GM18867 (cell line): Measurements from ENCODE around the gene SPPL2B.

Experiments used
- ATAC-seq: cut with Tn5 transposase; IDR thresholded peaks from one replicate; pipeline ENCODE4 v1.9.1; 2021; ENCODE audit warnings: mild to moderate bottlenecking, moderate library complexity; ENCODE audit not compliant: unreplicated experiment

The SPPL2B gene

GRCh38 chr19:2353159-2353886 is 24.8 kb downstream of the SPPL2B start:
- no peak for ATAC-seq

GRCh38 chr19:2353887-2354592 is 25.6 kb downstream of the SPPL2B start:
- no peak for ATAC-seq

DNA sequence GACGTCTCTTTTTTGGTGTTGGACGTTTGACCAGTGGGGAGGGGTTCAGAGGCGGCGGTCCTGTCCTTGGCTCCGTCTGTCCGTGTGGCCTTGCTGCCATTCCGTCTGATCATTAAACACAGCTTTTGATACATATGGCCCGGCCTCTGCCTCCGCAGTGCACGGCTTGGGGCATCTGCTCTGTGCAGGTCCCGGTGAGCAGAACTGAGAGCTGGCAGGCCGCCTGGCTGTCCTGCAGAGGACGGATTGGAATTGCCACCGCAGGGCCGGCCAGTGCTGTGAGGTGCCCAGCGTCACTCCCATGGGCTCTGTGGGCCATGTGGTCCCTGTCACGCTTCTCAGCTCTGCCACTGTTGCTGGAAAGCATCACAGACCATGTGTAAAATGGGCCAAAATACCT is 26.2 kb downstream of the SPPL2B start:
- no peak for ATAC-seq

DNA sequence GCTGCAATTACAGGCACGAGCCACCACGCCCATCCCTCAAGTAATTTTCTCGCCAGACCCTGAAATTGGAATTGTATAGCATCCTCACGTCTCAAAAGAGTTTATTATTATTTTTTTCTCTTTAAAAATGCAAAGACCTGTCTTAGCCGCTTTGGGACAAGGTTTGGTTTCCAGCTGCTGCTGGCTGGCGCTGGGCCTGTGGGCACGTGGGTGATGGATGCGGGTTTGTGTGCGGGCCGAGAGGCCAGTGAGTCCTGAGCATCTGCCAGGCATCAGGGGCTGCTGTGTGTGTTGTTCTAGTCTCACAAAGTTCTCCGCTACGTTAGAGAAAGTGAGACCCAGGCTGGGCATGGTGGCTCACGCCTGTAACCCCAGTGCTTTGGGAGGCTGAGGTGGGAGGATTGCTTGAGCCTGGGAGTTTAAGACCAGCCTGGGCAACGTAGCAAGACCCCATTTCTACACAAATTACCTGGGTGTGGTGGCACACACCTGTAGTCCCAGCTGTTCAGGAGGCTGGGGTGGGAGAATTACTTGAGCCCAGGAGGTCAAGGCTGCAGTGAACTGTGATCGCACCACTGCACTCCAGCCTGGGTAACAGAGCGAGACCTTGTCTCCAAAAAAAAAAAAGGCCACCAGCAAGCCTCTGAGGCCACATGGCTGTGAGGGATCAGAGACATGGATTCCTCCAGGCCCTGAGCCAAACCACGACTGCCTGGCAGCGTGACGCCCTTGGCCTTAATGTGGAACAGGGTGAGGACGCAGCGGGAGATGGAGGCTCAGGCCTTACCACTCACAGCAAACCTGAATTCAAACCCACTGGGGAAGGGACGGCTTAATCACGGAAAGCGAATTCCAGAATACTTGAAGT is 26.9 kb downstream of the SPPL2B start:
- ATAC-seq = no peak

DNA sequence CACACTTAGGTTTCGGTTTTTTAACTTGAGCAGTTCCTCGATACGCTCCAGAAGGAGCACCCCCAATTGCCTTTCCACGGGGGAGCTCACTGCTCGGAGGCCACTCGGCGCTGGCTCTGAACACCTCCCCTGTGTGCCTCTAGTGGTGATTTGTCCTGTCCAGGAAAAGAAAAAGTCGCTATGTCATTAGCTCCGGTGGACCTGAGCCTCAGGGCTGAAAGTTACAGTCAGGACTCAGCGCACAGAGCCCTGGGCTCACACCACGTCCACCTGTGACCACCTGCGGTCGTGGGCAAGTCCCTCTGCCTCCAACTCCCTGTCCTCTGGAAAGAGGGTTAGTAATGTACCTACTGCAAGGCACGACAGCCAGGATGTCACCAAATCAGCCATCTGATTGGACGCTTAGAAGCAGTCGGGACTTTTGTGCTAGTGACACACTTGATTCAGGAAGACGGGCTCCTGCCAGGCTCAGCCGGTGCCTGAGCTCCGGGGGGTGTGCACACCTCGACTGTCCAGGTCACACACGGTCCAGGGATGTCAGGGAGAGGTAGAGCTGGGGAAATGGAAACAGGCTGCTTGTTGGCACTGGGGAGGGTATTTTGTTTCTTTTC is 27.7 kb downstream of the SPPL2B start:
- no peak for ATAC-seq

DNA sequence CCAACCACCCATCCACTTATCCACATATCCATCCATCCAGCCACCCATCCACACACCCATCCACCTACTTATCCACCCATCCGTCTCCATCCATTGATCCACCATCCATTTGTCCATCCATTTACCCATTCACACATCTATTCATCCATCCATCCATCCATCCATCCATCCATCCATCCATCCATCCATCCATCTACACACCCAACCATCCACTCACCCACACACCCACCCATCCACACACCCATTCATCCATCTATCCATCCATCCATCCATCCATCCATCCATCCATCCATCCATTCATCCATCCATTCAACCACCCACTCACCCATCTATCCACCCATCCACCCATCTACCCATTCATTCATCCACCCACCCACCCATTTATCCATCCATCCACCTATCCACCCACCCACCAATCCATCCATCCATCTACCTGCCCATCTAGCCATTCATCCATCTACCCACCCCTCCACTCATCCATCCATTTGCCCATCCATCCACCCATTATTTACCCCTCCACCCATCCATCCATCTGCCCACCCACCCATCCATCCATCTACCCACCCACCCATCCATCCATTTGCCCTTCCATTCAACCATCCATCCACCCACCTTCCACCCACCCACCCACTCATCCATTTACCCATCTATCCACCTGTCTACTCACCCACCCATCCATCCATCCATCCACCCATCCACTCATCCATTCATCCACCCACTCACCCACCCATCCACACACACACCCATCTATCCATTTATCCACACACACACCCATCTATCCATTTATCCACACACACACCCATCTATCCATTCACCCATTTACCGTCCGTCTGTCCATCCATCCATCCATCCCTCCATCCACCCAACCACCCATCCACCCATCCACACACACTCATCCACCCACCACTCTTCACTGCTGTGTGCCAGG is 29.1 kb downstream of the SPPL2B start:
- ATAC-seq = no peak

DNA sequence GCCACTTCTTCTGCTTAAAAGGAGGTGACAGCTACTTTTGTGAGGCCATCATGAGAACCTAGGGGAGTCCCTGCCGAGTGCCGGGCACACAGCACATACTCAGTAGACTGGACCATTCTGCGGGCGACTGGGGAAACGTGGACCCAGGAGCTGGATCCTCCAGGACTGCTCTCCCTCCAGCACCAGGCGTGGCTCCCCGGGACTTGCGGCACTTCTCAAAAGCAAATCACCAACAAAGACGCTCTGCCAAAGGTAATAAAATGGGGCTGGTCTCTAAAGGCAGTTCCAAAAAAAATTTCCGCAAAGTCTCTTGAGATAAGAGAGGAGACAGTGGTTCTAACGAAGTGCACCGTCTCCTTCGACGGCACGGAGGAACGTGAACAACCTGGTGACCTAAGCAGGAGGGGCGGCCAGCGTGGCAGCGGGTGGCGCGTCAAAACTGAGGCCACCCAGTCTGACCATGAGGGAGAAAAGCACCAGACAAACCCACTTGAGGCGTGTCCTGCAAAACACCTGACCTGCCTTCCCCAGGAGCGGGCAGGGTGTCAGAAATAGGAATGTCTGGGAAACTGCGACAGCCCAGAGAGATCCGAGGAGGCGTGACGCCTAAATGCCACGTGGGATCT is 30.2 kb downstream of the SPPL2B start:
- ATAC-seq = no peak

DNA sequence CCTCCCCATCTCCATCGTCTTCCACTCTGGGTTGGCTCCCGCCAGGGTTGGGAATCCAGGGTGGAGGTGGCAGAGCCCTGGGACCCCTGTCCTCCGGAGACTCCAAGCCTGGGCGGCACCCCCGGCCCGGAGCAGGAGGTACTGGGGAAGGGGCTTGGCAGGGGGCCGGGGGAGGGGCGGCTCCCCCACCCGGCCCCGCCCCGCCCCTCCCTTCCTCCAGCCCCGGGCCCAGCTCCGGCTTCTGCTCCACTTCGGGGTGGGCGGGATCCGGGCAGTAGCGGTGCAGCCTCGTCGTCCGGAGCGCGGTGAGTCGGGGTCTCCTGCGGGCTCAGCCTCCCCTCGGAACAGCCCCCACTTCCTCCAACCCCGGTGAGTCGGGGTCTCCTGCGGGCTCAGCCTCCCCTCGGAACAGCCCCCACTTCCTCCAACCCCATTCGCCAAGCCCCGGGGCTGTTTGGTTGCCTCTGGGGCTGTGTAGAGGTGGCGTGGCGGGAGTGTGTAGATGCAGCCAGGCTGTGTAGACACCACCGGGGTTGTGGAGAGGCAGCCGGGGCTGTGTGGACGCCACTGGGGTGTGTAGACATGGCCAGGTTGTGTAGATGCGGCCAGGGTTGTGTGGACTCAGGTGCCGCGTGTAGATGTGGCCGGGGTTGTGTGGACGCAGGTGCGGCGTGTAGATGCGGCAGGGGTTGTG is 31.7 kb downstream of the SPPL2B start, which contains the start of gene TMPRSS9:
TSS of gene TMPRSS9 (plus strand) at position 274 of the 694 bp plus-strand sequence. CDS start 29,521 bp downstream, outside the sequence.
- no peak for ATAC-seq

DNA sequence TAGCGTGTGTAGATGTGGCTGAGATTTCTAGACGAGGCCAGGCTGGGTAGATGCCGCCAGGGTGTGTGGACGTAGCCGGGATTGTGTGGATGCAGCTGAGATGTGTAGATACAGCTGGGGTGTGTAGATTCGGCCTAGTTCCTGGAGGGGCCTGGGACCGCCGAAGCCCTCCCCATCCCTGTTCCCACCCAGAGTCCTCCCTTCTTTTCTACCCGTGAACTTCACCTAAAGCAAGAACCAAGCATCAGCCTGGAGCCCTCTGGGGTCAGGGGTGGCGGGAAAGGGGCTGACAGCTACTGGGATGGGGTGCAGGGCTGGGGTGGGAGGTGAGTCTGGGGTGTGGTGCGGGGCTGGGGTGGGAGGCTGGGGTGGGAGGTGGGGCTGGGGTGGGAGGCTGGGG is 32.3 kb downstream of the SPPL2B start:
- ATAC-seq = no peak

DNA sequence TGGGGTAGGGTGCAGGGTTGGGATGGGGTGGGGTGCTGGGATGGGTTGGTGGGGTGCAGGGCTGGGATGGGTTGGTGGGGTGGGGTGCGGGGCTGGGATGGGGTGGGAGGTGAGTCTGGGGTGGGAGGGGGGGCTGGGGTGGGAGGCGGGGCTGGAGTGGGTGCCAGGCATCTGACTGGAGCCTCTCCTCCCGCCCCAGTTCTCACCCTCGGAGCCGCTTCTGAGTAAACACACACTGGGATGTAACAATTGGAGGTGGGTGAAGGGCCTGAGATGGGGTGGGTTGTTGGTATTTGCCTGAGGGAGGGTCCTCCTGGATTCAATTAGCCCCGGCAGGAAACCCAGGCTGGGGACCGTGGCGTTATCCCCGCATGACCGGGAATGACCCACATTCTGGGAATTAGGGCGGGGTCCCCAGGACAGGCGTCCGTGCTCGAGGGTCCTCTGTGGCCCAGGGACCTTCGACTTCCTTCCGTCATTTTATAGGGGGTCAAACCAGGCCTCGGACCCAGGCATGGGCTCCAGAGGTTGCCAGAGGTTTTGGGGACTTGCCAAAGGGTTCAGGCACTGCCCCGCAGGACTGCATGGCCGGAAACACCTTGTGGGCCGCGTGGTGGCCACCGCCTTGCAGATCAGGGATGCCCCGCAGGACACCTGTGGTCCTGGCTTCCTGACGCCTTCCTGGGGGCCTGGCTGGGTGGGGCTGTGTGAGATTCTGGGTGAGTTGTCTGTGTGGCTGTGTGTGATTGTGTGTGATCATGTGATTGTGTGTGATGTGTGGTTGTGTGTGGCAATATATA is 33.0 kb downstream of the SPPL2B start:
- ATAC-seq = no peak

DNA sequence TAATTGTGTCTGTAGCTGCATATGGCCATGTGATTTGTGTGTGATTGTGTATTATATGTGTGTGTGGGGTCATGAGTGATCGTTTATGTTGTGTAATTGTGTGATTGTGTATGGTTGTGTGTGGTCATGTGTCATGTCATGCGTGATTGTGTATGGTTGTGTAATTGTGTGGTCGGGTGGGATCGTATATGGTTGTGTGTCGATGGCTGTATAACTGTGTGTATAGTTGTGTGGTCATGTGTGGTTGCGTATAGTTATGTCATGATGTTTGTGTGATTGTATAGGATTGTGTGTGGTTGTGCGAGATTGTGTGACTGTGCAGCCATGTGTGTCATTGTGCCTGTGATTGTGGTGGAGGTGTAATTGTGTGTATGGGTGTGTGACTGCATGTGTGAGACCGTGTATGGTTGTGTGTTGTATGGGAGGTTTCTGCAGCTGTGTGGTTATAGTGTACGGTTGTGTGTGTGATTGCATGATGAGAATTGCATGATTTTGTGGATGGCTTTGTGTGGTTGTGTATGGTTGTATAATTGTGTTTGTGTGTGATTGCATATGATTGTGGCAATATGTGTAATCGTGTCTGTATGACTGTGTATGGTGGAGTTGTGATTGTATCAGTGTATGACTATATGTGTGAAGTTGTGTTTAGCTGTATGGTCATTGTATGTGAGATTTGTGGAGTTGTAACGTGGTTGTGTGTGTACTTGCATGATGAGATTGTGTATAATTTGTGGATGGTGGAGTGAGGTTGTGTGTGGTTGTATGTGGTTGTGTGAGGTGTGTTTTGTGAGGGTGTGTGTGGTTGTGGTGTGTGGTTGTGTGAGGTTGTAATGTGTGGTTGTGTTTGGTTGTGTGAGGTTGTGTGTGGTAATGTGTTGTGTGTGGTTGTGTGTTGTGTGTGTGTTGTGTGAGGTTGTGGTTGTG is 33.8 kb downstream of the SPPL2B start:
- ATAC-seq = no peak

GRCh38 chr19:2362970-2363300 is 34.5 kb downstream of the SPPL2B start:
- no peak for ATAC-seq

DNA sequence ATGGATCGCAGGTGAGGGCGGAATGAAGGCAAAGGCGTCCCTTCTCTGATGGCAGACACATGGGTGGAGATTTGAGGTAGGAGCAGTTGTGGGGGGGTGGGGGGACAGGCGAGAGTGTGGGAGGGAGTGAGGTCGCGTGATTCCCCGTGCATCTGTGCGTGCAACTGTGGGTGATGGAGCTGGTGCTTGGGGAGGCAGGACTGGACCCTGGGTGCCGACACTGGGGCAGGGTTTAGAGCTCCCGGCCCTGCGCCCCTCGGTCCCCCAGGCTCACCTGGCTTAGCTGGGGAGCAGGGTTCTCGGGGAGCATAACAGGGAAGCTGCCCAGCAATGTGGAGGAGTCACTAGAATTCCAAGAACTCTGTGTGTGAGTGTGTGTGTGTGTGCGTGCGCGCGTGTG is 34.9 kb downstream of the SPPL2B start:
- ATAC-seq = no peak

DNA sequence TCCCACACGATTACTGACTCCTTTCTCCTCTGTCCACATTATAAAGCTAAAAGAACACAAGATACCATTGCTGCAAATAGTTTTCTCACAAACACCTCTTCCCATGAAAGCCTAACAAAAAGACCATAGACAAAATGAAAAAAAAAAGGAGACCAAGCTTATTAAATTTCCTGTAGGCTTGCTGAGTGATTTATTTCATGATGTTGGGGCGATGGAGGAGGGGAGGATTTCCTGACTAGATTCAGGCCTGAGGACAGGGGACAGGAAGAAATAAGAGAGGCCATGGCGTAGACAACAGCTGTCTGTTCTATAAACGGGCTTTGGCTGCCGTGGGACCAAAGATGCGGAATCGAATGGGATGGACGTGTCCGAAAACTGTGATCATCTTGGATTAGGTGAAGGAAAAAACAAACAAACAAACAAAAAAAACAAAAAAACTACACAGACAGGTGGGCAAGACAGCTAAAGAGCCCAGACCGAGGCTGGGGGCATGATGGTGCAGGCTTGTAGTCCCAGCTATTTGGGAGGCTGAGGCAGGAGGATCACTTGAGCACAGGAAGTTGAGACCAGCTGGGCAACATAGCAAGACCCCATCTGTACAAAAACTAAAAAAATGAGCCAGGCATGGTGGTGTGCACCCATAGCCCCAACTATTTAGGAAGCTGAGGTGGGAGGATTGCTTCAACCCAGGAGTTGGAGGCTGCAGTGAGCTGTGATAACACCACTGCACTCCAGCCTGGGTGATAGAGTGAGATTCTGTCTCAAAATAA is 36.9 kb downstream of the SPPL2B start:
- ATAC-seq = no peak

GRCh38 chr19:2371656-2372055 is 43.2 kb downstream of the SPPL2B start:
- ATAC-seq = no peak

GRCh38 chr19:2372076-2372612 is 43.7 kb downstream of the SPPL2B start:
- ATAC-seq = no peak
